Muscle layer of duodenum (tissue), 2 donors: Measurements from ENCODE around the gene RYK.

ENCODE experiments used
- H3K27ac ChIP-seq: one replicate; pipeline ENCODE4 v1.7.0; 2013; ENCODE audit warnings: mild to moderate bottlenecking, low read length
- H3K27me3 ChIP-seq: one replicate; pipeline ENCODE4 v1.7.0; 2013; ENCODE audit warnings: low read depth, mild to moderate bottlenecking, control low read depth, low read length
- H3K36me3 ChIP-seq, 2 donors: one replicate each; pipeline ENCODE4 v1.7.0; 2013; ENCODE audit warnings: low read length in 2 of 2, control low read depth in 1 of 2, mild to moderate bottlenecking in 1 of 2; ENCODE audit not compliant: insufficient read depth in 2 of 2, control insufficient read depth in 1 of 2
- H3K4me1 ChIP-seq, 2 donors: one replicate each; pipeline ENCODE4 v1.7.0; 2013; ENCODE audit warnings: low read length in 2 of 2, mild to moderate bottlenecking in 2 of 2, control low read depth in 1 of 2, moderate library complexity in 1 of 2; ENCODE audit not compliant: insufficient read depth in 2 of 2, control insufficient read depth in 1 of 2
- H3K4me3 ChIP-seq, 2 donors: one replicate each; pipeline ENCODE4 v1.7.0; 2013; ENCODE audit warnings: low read length in 2 of 2, low read depth in 1 of 2, mild to moderate bottlenecking in 1 of 2
- H3K9me3 ChIP-seq, 2 donors: one replicate each; pipeline ENCODE4 v1.7.0; 2013; ENCODE audit warnings: low read length in 2 of 2, control low read depth in 1 of 2, mild to moderate bottlenecking in 1 of 2; ENCODE audit not compliant: control insufficient read depth in 1 of 2
- donor health status: healthy.

RYK gene

DNA sequence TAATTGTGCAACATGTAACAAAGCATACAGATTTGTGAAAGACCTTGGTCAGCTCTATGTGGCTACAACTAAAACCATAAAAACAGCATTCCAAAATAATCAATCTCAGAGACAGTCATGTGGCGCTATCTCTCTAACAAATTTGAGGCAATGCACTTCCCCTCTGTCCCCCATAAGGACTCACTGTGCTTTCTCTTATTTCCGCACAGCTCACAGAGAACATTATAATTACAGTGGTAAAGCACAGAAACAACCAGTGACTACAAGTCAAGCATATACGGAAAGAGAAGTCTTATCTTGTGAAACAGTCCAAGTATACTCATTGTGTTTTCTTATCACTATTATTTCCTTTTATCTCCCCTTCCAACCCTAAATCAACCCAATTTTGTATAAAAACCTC lies 64.3 kb downstream of the RYK start:
- Histone ChIP-seq H3K36me3 (peaks cover 15 to 29% of the 10 kb centered on the region in 2 donors), H3K27me3 (no peaks in the 10 kb centered on the region), H3K9me3 (no peaks in the 10 kb centered on the region), H3K27ac (no peak overlapping the region), H3K4me1 (no peaks in the 10 kb centered on the region), H3K4me3 (no peak overlapping the region)

GRCh38 chr3:134180761-134181160 lies 69.9 kb downstream of the RYK start:
- Histone ChIP-seq H3K4me1 (no peaks in the 10 kb centered on the region), H3K27ac (no peak overlapping the region), H3K36me3 (peaks cover 12 to 30% of the 10 kb centered on the region in 2 donors), H3K27me3 (no peaks in the 10 kb centered on the region), H3K9me3 (no peaks in the 10 kb centered on the region), H3K4me3 (no peak overlapping the region)

DNA sequence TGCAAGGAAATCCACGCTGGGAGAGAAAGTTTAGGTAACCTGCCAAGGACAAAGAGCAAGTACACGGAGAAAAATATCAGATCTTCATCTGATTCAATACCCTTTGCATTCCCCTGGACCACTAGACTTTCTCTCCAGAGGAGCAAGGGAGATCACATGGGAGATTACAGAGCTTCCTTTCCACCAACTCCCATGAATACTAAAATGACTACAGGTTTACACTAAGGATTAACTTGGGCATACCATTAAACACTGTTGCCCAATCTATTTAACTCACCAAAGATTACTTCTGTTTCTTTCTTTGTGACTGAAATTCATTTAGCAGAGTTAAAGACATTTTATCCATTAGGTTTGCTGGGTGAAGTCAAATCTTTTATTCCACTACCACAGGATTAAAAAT lies 71.2 kb downstream of the RYK start:
- H3K36me3 ChIP-seq: peaks cover 17 to 42% of the 10 kb centered on the region in 2 donors
- H3K4me3 ChIP-seq: no peak overlapping the region
- no peak overlapping the region for H3K27ac ChIP-seq
- H3K4me1 ChIP-seq: no peaks in the 10 kb centered on the region
- no peaks in the 10 kb centered on the region for H3K9me3 ChIP-seq
- H3K27me3 ChIP-seq: no peaks in the 10 kb centered on the region

- Histone ChIP-seq H3K27me3 (no peaks in the 10 kb centered on the region), H3K4me3 (no peak overlapping the region), H3K4me1 (no peaks in the 10 kb centered on the region), H3K27ac (no peak overlapping the region), H3K9me3 (no peaks in the 10 kb centered on the region), H3K36me3 (peaks cover 26 to 29% of the 10 kb centered on the region in 2 donors)
Measured at GRCh38 chr3:134163096-134163495, 87.6 kb downstream of the RYK start.

DNA sequence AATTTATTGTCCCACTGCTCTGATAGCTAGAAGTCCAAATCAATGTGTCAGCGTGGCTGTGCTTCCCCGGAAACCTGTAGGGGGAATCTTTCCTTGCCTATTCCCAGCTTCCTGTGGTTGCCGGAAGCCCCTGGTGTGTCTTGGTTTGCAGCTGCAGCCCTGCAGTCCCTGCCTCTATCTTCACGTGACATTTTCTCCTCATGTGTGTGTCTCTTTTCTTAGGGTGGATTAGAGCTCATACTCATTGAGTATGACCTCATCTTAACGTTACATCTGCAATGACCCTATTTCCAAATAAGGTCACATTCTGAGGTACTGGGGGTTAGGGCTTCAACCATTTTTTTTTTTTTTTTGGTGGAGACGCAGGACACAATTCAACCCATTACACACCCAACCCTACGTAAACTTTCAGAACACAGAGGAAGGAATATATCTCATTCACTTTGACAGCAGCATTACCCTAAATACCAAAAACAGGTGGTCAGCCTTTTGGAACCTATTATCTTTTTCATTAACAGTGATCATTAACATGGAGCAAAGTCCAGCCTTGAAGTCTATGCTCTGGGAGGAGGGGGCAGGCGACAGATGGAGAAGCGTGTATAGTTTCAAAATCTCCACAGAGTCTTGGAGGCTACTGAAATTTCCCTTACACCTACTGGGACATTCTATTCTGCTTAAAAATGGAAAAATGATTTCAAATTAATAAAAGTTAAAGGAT lies 88.6 kb downstream of the RYK start:
- H3K27ac ChIP-seq: no peak overlapping the region
- H3K36me3 ChIP-seq: peaks cover 29 to 31% of the 10 kb centered on the region in 2 donors
- H3K4me1 ChIP-seq: no peaks in the 10 kb centered on the region
- no peaks in the 10 kb centered on the region for H3K27me3 ChIP-seq
- H3K9me3 ChIP-seq: no peaks in the 10 kb centered on the region
- H3K4me3 ChIP-seq: no peak overlapping the region

DNA sequence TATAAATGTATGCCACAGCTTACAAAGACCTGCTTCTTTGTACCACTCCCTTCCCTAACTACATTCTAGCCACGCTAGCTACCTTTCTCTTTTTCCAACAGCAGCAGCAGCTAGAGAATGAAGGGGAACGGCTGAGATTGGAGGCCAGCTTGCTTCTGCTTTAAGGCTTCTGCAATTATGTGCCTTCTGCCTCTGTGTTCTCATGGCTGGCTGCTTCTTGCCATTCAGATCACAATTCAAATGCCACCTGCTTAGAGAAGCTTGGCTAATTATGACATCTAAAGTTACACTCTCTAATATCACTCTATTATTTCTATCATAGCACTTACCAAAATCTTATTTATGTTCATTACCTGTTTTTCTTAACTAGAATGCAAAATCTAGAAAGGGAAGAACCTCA lies 95.2 kb downstream of the RYK start:
- peaks cover 34 to 54% of the 10 kb centered on the region in 2 donors for H3K36me3 ChIP-seq
- H3K4me3 ChIP-seq: no peak overlapping the region
- H3K27ac ChIP-seq: no peak overlapping the region
- H3K9me3 ChIP-seq: no peaks in the 10 kb centered on the region
- H3K27me3 ChIP-seq: no peaks in the 10 kb centered on the region
- no peaks in the 10 kb centered on the region for H3K4me1 ChIP-seq

GRCh38 chr3:134153761-134154160 lies 96.9 kb downstream of the RYK start:
- no peak overlapping the region for H3K27ac ChIP-seq
- H3K4me1 ChIP-seq: no peaks in the 10 kb centered on the region
- no peak overlapping the region for H3K4me3 ChIP-seq
- H3K9me3 ChIP-seq: no peaks in the 10 kb centered on the region
- no peaks in the 10 kb centered on the region for H3K27me3 ChIP-seq
- peaks cover 22 to 43% of the 10 kb centered on the region in 2 donors for H3K36me3 ChIP-seq

- H3K36me3 ChIP-seq: peaks cover 16 to 20% of the 10 kb centered on the region in 2 donors
- H3K27ac ChIP-seq: no peak overlapping the region
- H3K27me3 ChIP-seq: no peaks in the 10 kb centered on the region
- H3K9me3 ChIP-seq: no peaks in the 10 kb centered on the region
- no peak overlapping the region for H3K4me3 ChIP-seq
- H3K4me1 ChIP-seq: no peaks in the 10 kb centered on the region
Measured at GRCh38 chr3:134150476-134150875, 100.2 kb downstream of the RYK start.

GRCh38 chr3:134149286-134149685 lies 101.4 kb downstream of the RYK start:
- Histone ChIP-seq H3K36me3 (peaks cover 4 to 8% of the 10 kb centered on the region in 2 donors), H3K4me1 (no peaks in the 10 kb centered on the region), H3K4me3 (no peak overlapping the region), H3K9me3 (no peaks in the 10 kb centered on the region), H3K27ac (no peak overlapping the region), H3K27me3 (no peaks in the 10 kb centered on the region)

DNA sequence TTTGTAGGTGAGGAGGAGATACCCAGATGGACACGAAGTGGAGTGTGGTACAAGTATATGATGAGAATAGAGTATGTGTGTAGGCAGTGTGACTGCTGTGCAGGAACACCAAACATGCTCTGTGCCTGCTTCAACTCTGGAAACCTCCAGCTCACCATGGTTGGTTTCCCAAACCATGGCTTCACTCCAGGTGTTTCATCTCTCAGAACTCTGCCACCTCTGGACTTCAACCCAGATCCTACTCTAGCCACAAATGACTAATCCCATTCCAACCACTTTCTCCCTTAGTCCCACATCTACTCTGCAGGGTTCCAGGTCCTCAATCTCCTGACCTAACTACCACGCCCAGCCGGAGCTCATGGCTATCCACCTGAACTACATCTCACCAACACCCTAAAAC lies 102.1 kb downstream of the RYK start:
- no peak overlapping the region for H3K27ac ChIP-seq
- H3K4me3 ChIP-seq: no peak overlapping the region
- no peaks in the 10 kb centered on the region for H3K4me1 ChIP-seq
- peaks cover 0 to under 1% of the 10 kb centered on the region in 2 donors for H3K36me3 ChIP-seq
- H3K27me3 ChIP-seq: no peaks in the 10 kb centered on the region
- H3K9me3 ChIP-seq: no peaks in the 10 kb centered on the region

DNA sequence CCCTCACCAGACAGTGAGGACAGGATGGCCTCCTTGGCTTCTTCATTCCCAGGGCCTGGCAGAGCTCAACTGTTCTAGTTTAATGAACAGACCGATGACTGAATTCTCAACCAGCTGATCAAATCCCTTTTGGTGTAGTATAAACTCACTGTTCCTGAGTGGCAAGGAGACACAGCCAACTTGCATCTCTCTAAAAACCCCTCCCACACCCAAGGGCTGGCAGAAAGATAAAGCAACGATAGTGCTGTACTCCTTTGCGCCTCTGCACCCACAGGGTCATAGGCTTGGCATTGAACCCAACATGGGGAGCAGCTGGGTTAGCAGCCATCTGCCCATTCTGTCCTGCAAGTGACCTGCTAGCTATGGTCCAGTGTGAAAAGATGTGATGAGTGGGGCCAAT lies 103.2 kb downstream of the RYK start:
- H3K27me3 ChIP-seq: no peaks in the 10 kb centered on the region
- H3K9me3 ChIP-seq: no peaks in the 10 kb centered on the region
- H3K36me3 ChIP-seq: no peaks in the 10 kb centered on the region
- H3K4me1 ChIP-seq: no peaks in the 10 kb centered on the region
- H3K4me3 ChIP-seq: no peak overlapping the region
- H3K27ac ChIP-seq: no peak overlapping the region

DNA sequence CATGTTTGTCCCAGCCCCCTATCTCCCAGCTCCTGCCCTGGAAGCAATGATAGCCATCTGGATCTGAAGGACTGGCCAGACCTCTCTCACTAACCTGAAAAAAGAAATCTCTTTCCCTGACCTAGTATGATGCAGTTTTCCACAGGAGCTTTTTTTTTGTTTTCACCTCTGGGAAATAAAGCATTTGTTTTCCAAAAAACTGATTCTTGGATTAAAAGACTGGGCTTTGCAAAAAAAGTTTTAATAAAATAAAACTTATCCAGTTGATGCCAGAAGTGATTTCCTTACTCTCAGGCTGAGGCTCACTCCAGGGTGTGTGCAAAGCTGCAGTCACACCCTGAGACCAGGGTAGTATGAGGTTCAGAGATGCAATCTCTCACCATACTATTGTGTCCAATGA lies 104.0 kb downstream of the RYK start:
- Histone ChIP-seq H3K27me3 (no peaks in the 10 kb centered on the region), H3K27ac (no peak overlapping the region), H3K36me3 (no peaks in the 10 kb centered on the region), H3K9me3 (peaks cover 0 to 1% of the 10 kb centered on the region in 2 donors), H3K4me3 (no peak overlapping the region), H3K4me1 (no peaks in the 10 kb centered on the region)
